Activated naive CD4-positive, alpha-beta T cell treated with anti-CD3 and anti-CD28 coated beads for 36 hours (primary cell): ENCODE data around the gene CAPZB. TPM values are rescaled to one million over a fixed set of nuclear protein-coding genes. Genes with fewer than 3 reads are reported as not detected.

Source experiments
- CTCF ChIA-PET: fragments of 350-600 bp; sonication (Branson Sonifier 250); formaldehyde crosslinking; loops from one replicate; lab custom pipeline; 2021; ENCODE audit warnings: antibody characterized with exemption; lab: Charles Lee
- DNase-seq: peaks from one replicate; pipeline ENCODE4 v3.0.0-alpha.2; 2020
- H3K27ac Mint-ChIP-seq: one replicate; pipeline ENCODE4 v1.8.0; 2021; ENCODE audit warnings: mild to moderate bottlenecking, mixed read lengths
- H3K27me3 Mint-ChIP-seq: one replicate; pipeline ENCODE4 v1.8.0; 2021; ENCODE audit warnings: low read depth, mixed read lengths
- H3K36me3 Mint-ChIP-seq: one replicate; pipeline ENCODE4 v1.8.0; 2021; ENCODE audit warnings: low read depth, mixed read lengths
- H3K4me1 Mint-ChIP-seq: one replicate; pipeline ENCODE4 v1.8.0; 2021; ENCODE audit warnings: low read depth, mixed read lengths
- H3K4me3 Mint-ChIP-seq: one replicate; pipeline ENCODE4 v1.8.0; 2021; ENCODE audit warnings: mild to moderate bottlenecking, moderate library complexity, mixed read lengths
- H3K9me3 Mint-ChIP-seq: one replicate; pipeline ENCODE4 v1.8.0; 2021; ENCODE audit warnings: mixed read lengths
- intact Hi-C: fragments of 100-400 bp; cut with micrococcal nuclease; formaldehyde crosslinking; loops from one replicate; pipeline ENCODE4 v1.15.1; 2023
- total RNA-seq, 2 experiments: library from RNA; stranded (reverse); gene quantifications; one replicate each; pipeline ENCODE4 v1.2.3, GENCODE V29; 2021

Gene CAPZB
- total RNA-seq, 2 experiments from 2014 or later: 362 to 381 TPM

GRCh38 chr1:19384113-19384512 lies 101.2 kb downstream of the CAPZB start:
- CTCF ChIA-PET: interaction anchor here (1.2 to 1.3 kb wide), 2 partner anchors 198 to 270 kb away, joined by 3 read pairs; no protein-coding TSS in a partner anchor
- H3K36me3 Mint-ChIP-seq: peaks cover 13% of the 10 kb centered on the region
- intact Hi-C loops: no loop called here
- H3K27ac Mint-ChIP-seq: no peak overlapping the region
- no peaks in the 10 kb centered on the region for H3K27me3 Mint-ChIP-seq
- H3K4me1 Mint-ChIP-seq: peaks cover 17% of the 10 kb centered on the region
- no peak for DNase-seq
- no peaks in the 10 kb centered on the region for H3K9me3 Mint-ChIP-seq
- no peak overlapping the region for H3K4me3 Mint-ChIP-seq

GRCh38 chr1:19382222-19382621 lies 103.1 kb downstream of the CAPZB start:
- H3K27me3 Mint-ChIP-seq: no peaks in the 10 kb centered on the region
- CTCF ChIA-PET: interaction anchor here (1.3 to 1.7 kb wide), 2 partner anchors 9 to 10 kb away, joined by 6 to 7 read pairs; no protein-coding TSS in a partner anchor
- H3K4me3 Mint-ChIP-seq: no peak overlapping the region
- peaks cover 22% of the 10 kb centered on the region for H3K36me3 Mint-ChIP-seq
- intact Hi-C loops: no loop called here
- DNase-seq: no peak
- H3K4me1 Mint-ChIP-seq: peaks cover 18% of the 10 kb centered on the region
- no peaks in the 10 kb centered on the region for H3K9me3 Mint-ChIP-seq
- no peak overlapping the region for H3K27ac Mint-ChIP-seq

GRCh38 chr1:19381261-19381660 lies 104.1 kb downstream of the CAPZB start:
- CTCF ChIA-PET: interaction anchor here (1.3 kb wide), 1 partner anchor 11 kb away, joined by 7 read pairs; no protein-coding TSS in a partner anchor
- intact Hi-C loops: no loop called here

GRCh38 chr1:19377812-19378718 lies 107.3 kb downstream of the CAPZB start:
- intact Hi-C loops: no loop called here
- peaks cover 23% of the 10 kb centered on the region for H3K4me1 Mint-ChIP-seq
- H3K27me3 Mint-ChIP-seq: no peaks in the 10 kb centered on the region
- peaks cover 18% of the 10 kb centered on the region for H3K36me3 Mint-ChIP-seq
- CTCF ChIA-PET: interaction anchor here (1.6 kb wide), 1 partner anchor 10 kb away, joined by 5 read pairs; no protein-coding TSS in a partner anchor
- no peak overlapping the region for H3K4me3 Mint-ChIP-seq
- DNase-seq: no peak
- peak overlapping the region; percentile 46 for H3K27ac Mint-ChIP-seq
- H3K9me3 Mint-ChIP-seq: no peaks in the 10 kb centered on the region

More at GRCh38 chr1:19381261-19381660, 104.1 kb downstream of the CAPZB start:
- no peak overlapping the region for H3K4me3 Mint-ChIP-seq
- peaks cover 23% of the 10 kb centered on the region for H3K4me1 Mint-ChIP-seq
- DNase-seq: no peak
- no peaks in the 10 kb centered on the region for H3K9me3 Mint-ChIP-seq
- no peak overlapping the region for H3K27ac Mint-ChIP-seq
- no peaks in the 10 kb centered on the region for H3K27me3 Mint-ChIP-seq
- peaks cover 26% of the 10 kb centered on the region for H3K36me3 Mint-ChIP-seq

GRCh38 chr1:19376428-19377372 lies 108.6 kb downstream of the CAPZB start:
- no peaks in the 10 kb centered on the region for H3K9me3 Mint-ChIP-seq
- H3K27ac Mint-ChIP-seq: peak overlapping the region; percentile 13
- intact Hi-C loops: no loop called here
- CTCF ChIA-PET: interaction anchor here (1.2 to 1.6 kb wide), 2 partner anchors 11 to 205 kb away, joined by 4 to 5 read pairs; no protein-coding TSS in a partner anchor
- no peaks in the 10 kb centered on the region for H3K27me3 Mint-ChIP-seq
- H3K4me3 Mint-ChIP-seq: no peak overlapping the region
- H3K36me3 Mint-ChIP-seq: peaks cover 18% of the 10 kb centered on the region
- no peak for DNase-seq
- peaks cover 26% of the 10 kb centered on the region for H3K4me1 Mint-ChIP-seq

GRCh38 chr1:19375631-19376400 lies 109.5 kb downstream of the CAPZB start:
- Mint-ChIP-seq H3K4me1 (peaks cover 30% of the 10 kb centered on the region), H3K4me3 (no peak overlapping the region), H3K27me3 (no peaks in the 10 kb centered on the region), H3K27ac (no peak overlapping the region), H3K9me3 (no peaks in the 10 kb centered on the region), H3K36me3 (peaks cover 17% of the 10 kb centered on the region)
- no peak for DNase-seq
- intact Hi-C loops: no loop called here
- CTCF ChIA-PET: no interaction called here

GRCh38 chr1:19374926-19375325 lies 110.4 kb downstream of the CAPZB start:
- DNase-seq: no peak
- intact Hi-C loops: no loop called here
- peaks cover 33% of the 10 kb centered on the region for H3K4me1 Mint-ChIP-seq
- H3K4me3 Mint-ChIP-seq: no peak overlapping the region
- CTCF ChIA-PET: interaction anchor here (0.7 to 1.3 kb wide), 4 partner anchors 27 to 284 kb away, joined by 3 to 6 read pairs (median 3); no protein-coding TSS in a partner anchor
- H3K27ac Mint-ChIP-seq: no peak overlapping the region
- H3K36me3 Mint-ChIP-seq: peaks cover 17% of the 10 kb centered on the region
- H3K9me3 Mint-ChIP-seq: no peaks in the 10 kb centered on the region
- H3K27me3 Mint-ChIP-seq: no peaks in the 10 kb centered on the region

- no peaks in the 10 kb centered on the region for H3K27me3 Mint-ChIP-seq
- peaks cover 33% of the 10 kb centered on the region for H3K4me1 Mint-ChIP-seq
- H3K27ac Mint-ChIP-seq: peak overlapping the region; percentile 36
- intact Hi-C loops: no loop called here
- H3K36me3 Mint-ChIP-seq: peaks cover 17% of the 10 kb centered on the region
- no peaks in the 10 kb centered on the region for H3K9me3 Mint-ChIP-seq
- CTCF ChIA-PET: interaction anchor here (0.7 to 1.3 kb wide), 4 partner anchors 28 to 285 kb away, joined by 3 to 6 read pairs (median 3); no protein-coding TSS in a partner anchor
- no peak overlapping the region for H3K4me3 Mint-ChIP-seq
- no peak for DNase-seq
Measured at GRCh38 chr1:19374083-19374801, 111.1 kb downstream of the CAPZB start.

- Mint-ChIP-seq H3K9me3 (no peaks in the 10 kb centered on the region), H3K27ac (peak overlapping the region; percentile 36), H3K27me3 (no peaks in the 10 kb centered on the region), H3K4me3 (no peak overlapping the region), H3K36me3 (peaks cover 15% of the 10 kb centered on the region), H3K4me1 (peaks cover 30% of the 10 kb centered on the region)
- CTCF ChIA-PET: interaction anchor here (1.0 to 1.3 kb wide), 3 partner anchors 114 to 286 kb away, joined by 3 to 6 read pairs (median 3); no protein-coding TSS in a partner anchor
- intact Hi-C loops: no loop called here
- DNase-seq: no peak
Measured at GRCh38 chr1:19373211-19374082, 111.9 kb downstream of the CAPZB start.

GRCh38 chr1:19372602-19373001 lies 112.7 kb downstream of the CAPZB start:
- H3K9me3 Mint-ChIP-seq: no peaks in the 10 kb centered on the region
- peaks cover 23% of the 10 kb centered on the region for H3K4me1 Mint-ChIP-seq
- DNase-seq: no peak
- no peak overlapping the region for H3K4me3 Mint-ChIP-seq
- peaks cover 9% of the 10 kb centered on the region for H3K36me3 Mint-ChIP-seq
- H3K27ac Mint-ChIP-seq: no peak overlapping the region
- H3K27me3 Mint-ChIP-seq: no peaks in the 10 kb centered on the region
- CTCF ChIA-PET: no interaction called here
- intact Hi-C loops: no loop called here
